Effector memory CD4-positive, alpha-beta T cell (primary cell): ENCODE data around the gene TBX19.

Experiments
- DNase-seq, 3 donors: peaks; one replicate each; pipeline ENCODE4 v3.0.0-alpha.2; 2020
- H3K27ac ChIP-seq: 2 replicates; pipeline ENCODE4 v1.7.0; 2013; ENCODE audit warnings: mild to moderate bottlenecking, low read length, moderate library complexity; ENCODE audit not compliant: insufficient read depth, poor library complexity, severe bottlenecking
- H3K27me3 ChIP-seq: replicated peaks from 2 replicates; pipeline ENCODE4 v1.7.0; 2013; ENCODE audit warnings: mild to moderate bottlenecking, low read length; ENCODE audit not compliant: insufficient read depth, control insufficient read depth, poor library complexity, severe bottlenecking
- H3K36me3 ChIP-seq: 2 replicates; pipeline ENCODE4 v1.7.0; 2013; ENCODE audit warnings: mild to moderate bottlenecking, low read length, moderate library complexity; ENCODE audit not compliant: control insufficient read depth, insufficient read depth
- H3K4me1 ChIP-seq: 2 replicates; pipeline ENCODE4 v1.7.0; 2013; ENCODE audit warnings: low read length, mild to moderate bottlenecking; ENCODE audit not compliant: control insufficient read depth, insufficient read depth, poor library complexity, severe bottlenecking
- H3K4me3 ChIP-seq: 2 replicates; pipeline ENCODE4 v1.7.0; 2013; ENCODE audit warnings: low read length, low read depth, mild to moderate bottlenecking; ENCODE audit not compliant: insufficient read depth, poor library complexity, severe bottlenecking
- H3K9me3 ChIP-seq: 2 replicates; pipeline ENCODE4 v1.7.0; 2013; ENCODE audit warnings: mild to moderate bottlenecking, low read length, moderate library complexity; ENCODE audit not compliant: control insufficient read depth
- total RNA-seq, 3 donors: gene quantifications; one replicate each; lab custom pipeline; 2026; lab: John Stamatoyannopoulos, UW

The TBX19 gene
- total RNA-seq: 1.4 to 5.2 (median 4.4) reads per million in 3 donors

DNA sequence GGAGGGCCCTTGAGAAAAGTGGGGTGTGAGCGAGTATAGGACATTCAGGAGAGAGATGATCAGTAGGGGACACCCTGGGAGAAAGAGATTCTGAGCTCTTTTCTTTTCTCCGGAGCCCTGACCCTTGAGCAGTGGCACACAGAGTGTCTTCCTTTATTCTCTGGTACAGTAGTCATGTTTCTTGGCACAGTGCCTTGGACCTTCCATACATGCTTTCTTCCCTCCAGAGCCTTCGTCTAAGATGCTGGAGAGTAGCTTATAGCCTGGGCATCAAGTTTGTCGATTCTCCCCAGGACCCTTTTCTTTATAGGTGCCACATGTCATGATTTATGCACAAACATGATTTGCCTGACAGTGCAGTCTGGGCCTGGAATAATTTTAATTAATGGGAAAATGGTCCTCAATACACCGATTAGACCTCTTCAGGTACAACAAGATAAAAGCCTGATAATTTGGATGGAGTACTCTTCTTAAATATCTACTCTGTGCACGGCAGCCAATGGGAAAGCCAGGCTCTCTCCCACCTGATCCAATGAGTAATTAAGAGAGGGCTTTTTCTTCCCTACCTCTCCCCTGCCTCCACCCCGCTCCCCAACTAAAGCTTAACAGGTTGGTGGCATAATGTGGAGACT is at the start of gene TBX19:
TSS of gene TBX19 (plus strand) at position 582 of the 632 bp plus-strand sequence. CDS start 214 bp downstream, outside the sequence.
- Histone ChIP-seq H3K36me3 (no peaks in the 10 kb centered on the region), H3K4me3 (no peak within 1 kb of the TSS)
- no peak for DNase-seq

DNA sequence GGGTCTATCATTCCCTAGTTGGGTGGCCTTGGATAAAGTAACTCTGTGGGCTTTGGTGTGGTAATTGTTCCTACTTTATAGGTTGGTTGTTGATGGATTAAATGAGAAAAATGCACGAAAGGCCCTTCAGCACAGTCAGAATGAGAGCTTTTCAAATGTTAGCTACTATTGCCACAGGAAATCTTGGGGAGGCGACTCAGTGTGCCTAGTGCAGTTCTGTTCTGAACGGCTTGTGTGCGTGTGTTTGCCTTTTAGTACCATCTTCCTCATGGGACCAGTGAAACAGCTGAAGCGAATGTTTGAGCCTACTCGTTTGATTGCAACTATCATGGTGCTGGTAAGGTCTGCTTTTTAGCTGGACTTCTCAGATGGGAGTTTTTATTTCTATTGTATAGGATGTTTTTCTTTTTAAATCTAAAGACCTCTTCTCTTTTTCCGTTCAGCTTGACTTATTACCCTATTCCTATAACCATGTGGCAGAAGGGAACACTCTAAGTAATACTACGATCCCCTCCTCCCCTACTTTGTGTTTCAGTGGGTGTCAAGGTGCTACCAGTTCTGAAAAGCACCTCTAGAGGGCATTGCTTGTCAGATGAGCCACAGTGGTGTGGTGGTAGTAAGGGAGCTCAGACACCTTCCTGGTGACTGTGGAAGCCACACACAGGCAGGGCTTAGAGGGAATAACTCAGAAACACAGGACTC is 45.7 kb upstream of the TBX19 start:
- no peaks in the 10 kb centered on the region for H3K9me3 ChIP-seq
- H3K36me3 ChIP-seq: peaks cover 20% of the 10 kb centered on the region
- no peak overlapping the region for H3K4me3 ChIP-seq
- peak in 2 of 3 donors; percentile 8 to 12 for DNase-seq
- no peak overlapping the region for H3K27ac ChIP-seq
- H3K27me3 ChIP-seq: no peaks in the 10 kb centered on the region
- H3K4me1 ChIP-seq: peaks cover 3% of the 10 kb centered on the region

More for the DNA sequence above, at the start of gene TBX19:
- H3K9me3 ChIP-seq: no peaks in the 10 kb centered on the region
- H3K4me1 ChIP-seq: no peaks in the 10 kb centered on the region
- H3K27me3 ChIP-seq: no peaks in the 10 kb centered on the region
- H3K27ac ChIP-seq: no peak within 1 kb of the TSS

DNA sequence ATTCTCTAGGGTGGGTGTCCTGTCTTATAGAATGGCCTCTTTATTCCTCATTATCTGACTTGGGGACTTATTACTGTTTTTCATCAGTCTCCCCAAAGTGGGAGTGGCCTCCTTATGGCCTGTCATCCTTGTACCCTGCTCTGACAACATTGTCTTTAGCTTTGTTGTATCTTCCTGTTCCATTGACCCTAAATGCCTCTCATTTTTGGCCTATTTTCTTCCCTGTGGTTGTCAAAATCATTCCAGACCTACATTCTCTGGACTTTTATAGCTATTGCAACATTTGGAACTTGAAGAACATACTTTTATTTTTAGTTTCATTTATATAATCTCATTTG is 45.2 kb upstream of the TBX19 start:
- DNase-seq: no peak
- peaks cover 25% of the 10 kb centered on the region for H3K36me3 ChIP-seq
- H3K27ac ChIP-seq: no peak overlapping the region

DNA sequence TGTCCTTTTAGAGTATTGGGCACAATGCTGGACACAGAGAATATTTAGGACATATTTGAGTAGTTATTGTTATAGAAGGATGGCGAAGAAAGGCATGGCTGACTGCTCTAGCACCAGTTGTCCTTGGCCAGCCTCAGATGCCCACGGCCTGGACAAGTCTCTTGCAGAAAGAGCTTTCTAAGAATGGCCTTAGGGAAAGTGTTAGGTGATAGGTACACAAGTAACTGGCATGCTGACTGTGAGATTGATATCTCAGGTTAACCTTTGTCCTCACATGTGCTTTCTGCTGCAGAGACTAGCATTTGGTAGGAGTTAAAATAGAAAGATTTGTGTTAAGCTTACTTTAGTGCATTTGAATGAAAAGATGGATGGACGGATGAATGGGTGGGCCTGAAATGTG is 44.7 kb upstream of the TBX19 start:
- H3K27ac ChIP-seq: no peak overlapping the region

More for the DNA sequence above, 45.2 kb upstream of the TBX19 start:
- no peaks in the 10 kb centered on the region for H3K27me3 ChIP-seq
- H3K9me3 ChIP-seq: no peaks in the 10 kb centered on the region
- peaks cover 3% of the 10 kb centered on the region for H3K4me1 ChIP-seq
- no peak overlapping the region for H3K4me3 ChIP-seq

DNA sequence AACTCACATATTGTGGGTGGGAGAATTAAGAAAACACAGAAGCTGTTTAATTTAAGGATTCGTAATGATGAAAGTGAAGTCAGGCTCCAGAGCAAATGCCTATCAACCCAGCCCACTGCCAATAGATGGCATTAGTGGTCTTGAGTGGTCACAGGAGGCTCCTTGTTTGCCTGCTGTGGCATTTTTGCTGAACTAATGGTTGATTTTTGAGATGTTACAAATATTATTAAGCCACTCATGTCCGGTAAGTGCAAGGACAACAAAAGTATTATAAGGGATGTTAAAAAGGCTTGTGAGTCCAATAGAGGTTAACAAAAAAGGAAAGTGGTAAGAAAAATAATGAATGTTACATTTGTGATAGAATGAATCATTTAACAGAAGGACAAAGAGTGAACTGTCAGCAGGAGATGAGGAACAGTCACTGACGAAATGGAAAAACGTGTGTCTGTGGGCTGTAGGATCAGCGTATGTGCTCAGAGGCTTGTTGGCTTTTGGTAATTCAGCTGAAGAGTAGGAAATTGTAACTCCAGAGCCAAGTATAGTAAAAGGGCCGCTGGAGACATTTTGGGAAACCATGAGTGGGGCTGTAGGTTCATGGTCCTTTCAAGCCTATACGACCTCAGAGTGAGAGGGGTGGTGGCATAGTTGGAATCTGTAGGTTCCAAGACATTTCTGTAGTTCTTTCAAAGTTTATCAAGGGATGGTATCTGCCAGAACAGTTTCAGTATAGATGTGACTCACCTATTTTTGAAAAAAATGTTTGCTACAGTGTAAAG is 43.7 kb upstream of the TBX19 start:
- no peak overlapping the region for H3K27ac ChIP-seq
- H3K4me3 ChIP-seq: no peak overlapping the region
- no peak for DNase-seq
- H3K4me1 ChIP-seq: peaks cover 3% of the 10 kb centered on the region
- H3K36me3 ChIP-seq: peaks cover 27% of the 10 kb centered on the region
- H3K27me3 ChIP-seq: no peaks in the 10 kb centered on the region
- no peaks in the 10 kb centered on the region for H3K9me3 ChIP-seq

More for the DNA sequence above, 44.7 kb upstream of the TBX19 start:
- Histone ChIP-seq H3K4me3 (no peak overlapping the region), H3K36me3 (peaks cover 30% of the 10 kb centered on the region), H3K9me3 (no peaks in the 10 kb centered on the region), H3K27me3 (no peaks in the 10 kb centered on the region), H3K4me1 (peaks cover 3% of the 10 kb centered on the region)
- no peak for DNase-seq

DNA sequence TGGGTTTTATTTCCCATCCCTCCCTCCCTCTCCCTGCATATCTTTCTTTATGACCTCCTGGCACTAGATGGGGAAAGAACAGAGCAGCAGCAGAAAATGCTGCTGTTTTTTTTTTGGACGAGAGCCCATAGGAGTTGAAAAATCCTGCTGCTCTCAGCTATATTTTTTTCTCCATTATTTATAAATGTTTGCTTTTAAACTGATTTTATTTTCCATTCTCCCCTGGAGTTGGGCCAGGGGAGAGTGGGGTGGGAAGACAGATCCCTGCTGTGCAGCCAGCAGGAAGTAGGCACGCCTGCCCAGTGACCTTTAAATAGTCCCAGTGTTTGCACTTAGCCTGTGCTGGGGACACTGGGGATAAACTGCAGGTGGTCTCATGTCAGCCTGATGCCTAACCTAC is 37.5 kb upstream of the TBX19 start:
- no peak overlapping the region for H3K4me3 ChIP-seq
- no peaks in the 10 kb centered on the region for H3K4me1 ChIP-seq
- no peaks in the 10 kb centered on the region for H3K9me3 ChIP-seq
- no peak overlapping the region for H3K27ac ChIP-seq
- DNase-seq: no peak
- peaks cover 42% of the 10 kb centered on the region for H3K36me3 ChIP-seq
- H3K27me3 ChIP-seq: no peaks in the 10 kb centered on the region

DNA sequence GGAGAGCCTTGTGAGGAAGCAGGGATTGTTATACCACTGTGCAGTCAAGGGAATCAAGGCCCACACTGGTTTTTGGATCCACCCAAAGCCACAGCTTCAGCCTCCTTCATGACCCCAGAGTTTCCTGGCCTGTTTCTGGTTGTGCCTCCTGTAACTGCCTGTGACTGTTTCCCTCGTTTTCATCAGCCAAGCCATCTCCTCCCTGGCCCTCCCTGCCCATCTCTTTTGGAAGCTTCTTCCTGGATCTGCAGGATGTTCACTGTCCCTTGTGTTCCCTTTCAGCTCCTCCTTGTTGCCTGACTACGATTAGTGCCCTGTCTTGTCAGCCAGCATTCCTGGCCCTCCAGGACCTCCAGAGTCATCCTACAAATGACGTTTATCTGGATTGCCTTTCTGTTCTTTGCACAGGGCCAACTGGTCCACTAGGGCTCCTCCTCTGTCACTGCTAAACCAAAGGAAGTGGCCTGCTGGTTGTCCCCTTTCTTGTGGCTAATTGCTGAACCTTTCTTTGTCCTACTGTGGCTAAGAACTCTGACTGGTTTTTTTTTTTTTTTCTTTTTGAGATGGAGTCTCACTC is 37.0 kb upstream of the TBX19 start:
- peaks cover 40% of the 10 kb centered on the region for H3K36me3 ChIP-seq
- DNase-seq: no peak
- H3K27ac ChIP-seq: no peak overlapping the region
- H3K4me3 ChIP-seq: no peak overlapping the region
- no peaks in the 10 kb centered on the region for H3K4me1 ChIP-seq
- H3K27me3 ChIP-seq: no peaks in the 10 kb centered on the region
- no peaks in the 10 kb centered on the region for H3K9me3 ChIP-seq

DNA sequence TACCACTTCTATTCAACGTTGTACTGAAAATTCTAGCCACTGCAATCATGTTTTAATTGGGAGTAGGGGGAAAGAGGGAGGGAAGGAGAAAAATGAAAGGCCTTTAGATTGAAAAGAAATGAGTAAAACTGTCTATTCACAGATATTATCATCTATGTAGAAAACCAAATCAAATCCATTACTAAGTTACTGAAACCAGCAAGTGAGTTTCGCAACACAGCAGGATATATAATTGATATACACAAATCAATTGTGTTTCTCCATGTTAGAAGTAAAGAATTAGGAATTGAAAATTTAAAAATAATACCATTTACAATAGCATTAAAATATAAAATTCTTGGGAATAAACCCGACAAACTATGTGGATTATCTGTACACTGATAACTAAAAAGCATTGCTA is 35.6 kb upstream of the TBX19 start:
- H3K4me3 ChIP-seq: no peak overlapping the region
- peaks cover 41% of the 10 kb centered on the region for H3K36me3 ChIP-seq
- H3K27ac ChIP-seq: no peak overlapping the region
- no peaks in the 10 kb centered on the region for H3K9me3 ChIP-seq
- H3K4me1 ChIP-seq: no peaks in the 10 kb centered on the region
- no peaks in the 10 kb centered on the region for H3K27me3 ChIP-seq
- DNase-seq: no peak

DNA sequence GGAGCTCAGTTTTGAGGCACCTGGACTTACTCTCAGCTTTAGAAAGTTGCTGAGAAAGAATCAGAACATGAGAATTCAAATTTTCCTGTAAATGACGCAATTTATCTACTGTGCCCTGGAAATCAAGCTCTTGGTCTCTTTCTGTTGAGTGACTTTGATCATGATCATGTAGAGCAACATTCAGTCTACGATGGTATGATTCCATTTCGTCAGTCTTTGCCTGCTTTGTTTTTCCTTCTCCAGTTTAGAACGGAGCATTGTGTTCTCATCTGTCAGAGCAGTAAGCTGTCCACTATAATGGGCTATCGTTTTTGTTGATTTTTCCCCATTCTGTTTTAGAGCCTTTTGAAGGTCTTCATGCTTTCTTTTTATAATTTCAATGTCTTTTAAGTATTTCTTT is 34.2 kb upstream of the TBX19 start:
- H3K36me3 ChIP-seq: peaks cover 35% of the 10 kb centered on the region
- no peaks in the 10 kb centered on the region for H3K4me1 ChIP-seq
- no peak for DNase-seq
- no peak overlapping the region for H3K4me3 ChIP-seq
- no peak overlapping the region for H3K27ac ChIP-seq
- H3K9me3 ChIP-seq: no peaks in the 10 kb centered on the region
- no peaks in the 10 kb centered on the region for H3K27me3 ChIP-seq
